OCI-LY3 (cell line): Measurements from ENCODE around the gene CCDC13.

Source experiments
- H2AFZ ChIP-seq: fragments of 200-600, 300-600 bp; shearing (Covaris generic); 2 replicates; pipeline ENCODE4 v1.6.0; 2014; ENCODE audit warnings: antibody characterized with exemption, low read depth, low read length
- H3K27ac ChIP-seq: fragments of 200-600, 300-600 bp; sonication (generic); 2 replicates; pipeline ENCODE4 v1.5.1; 2014; ENCODE audit warnings: mild to moderate bottlenecking, low read length, moderate library complexity, mixed read lengths
- H3K27me3 ChIP-seq: fragments of 200-600, 300-600 bp; sonication (generic); 2 replicates; pipeline ENCODE4 v1.6.1; 2014; ENCODE audit warnings: low read depth, low read length, mixed read lengths
- H3K36me3 ChIP-seq: fragments of 200-600, 300-600 bp; sonication (generic); replicated peaks from 2 replicates; pipeline ENCODE3; 2014; ENCODE audit warnings: low read depth, low read length, mixed read lengths
- H3K4me1 ChIP-seq: fragments of 300-600, 200-600 bp; sonication (generic); 2 replicates; pipeline ENCODE4 v1.6.1; 2014; ENCODE audit warnings: low read length, mixed read lengths
- H3K4me2 ChIP-seq: fragments of 200-600, 300-600 bp; sonication (generic); 2 replicates; pipeline ENCODE4 v1.6.1; 2014; ENCODE audit warnings: low read length, mixed read lengths
- H3K4me3 ChIP-seq: fragments of 300-600, 200-600 bp; sonication (generic); 2 replicates; pipeline ENCODE4 v1.5.1; 2014; ENCODE audit warnings: antibody characterized with exemption, mild to moderate bottlenecking, low read length, moderate library complexity
- H3K79me2 ChIP-seq: fragments of 300-600, 200-600 bp; shearing (Covaris generic); 2 replicates; pipeline ENCODE4 v1.6.1; 2014; ENCODE audit warnings: mild to moderate bottlenecking, low read length, mixed read lengths
- H3K9ac ChIP-seq: fragments of 300-600, 200-600 bp; shearing (Covaris generic); 2 replicates; pipeline ENCODE4 v1.6.0; 2014; ENCODE audit warnings: mild to moderate bottlenecking, low read length, moderate library complexity
- H3K9me3 ChIP-seq: fragments of 200-600, 300-600 bp; shearing (Covaris generic); 2 replicates; pipeline ENCODE4 v1.6.1; 2014; ENCODE audit warnings: low read length, mixed read lengths; ENCODE audit not compliant: insufficient read depth
- H4K20me1 ChIP-seq: fragments of 200-600, 300-600 bp; sonication (generic); 2 replicates; pipeline ENCODE4 v1.6.1; 2016; ENCODE audit warnings: low read length, mixed read lengths; ENCODE audit not compliant: insufficient read depth
- CTCF ChIP-seq: fragments of 200-600, 300-600 bp; sonication (generic); IDR thresholded peaks from 2 replicates; pipeline ENCODE4 v1.5.1; 2014; ENCODE audit warnings: antibody characterized with exemption, low read length, low read depth
- EZH2phosphoT487 ChIP-seq: fragments of 200-600 bp; shearing (Covaris generic); IDR thresholded peaks from 2 replicates; pipeline ENCODE4 v1.6.1; 2018; ENCODE audit warnings: antibody characterized with exemption, mixed run types, low read depth

Gene CCDC13

GRCh38 chr3:42725454-42725853 is 47.6 kb downstream of the CCDC13 start:
- no peaks in the 10 kb centered on the region for H3K4me1 ChIP-seq

GRCh38 chr3:42723219-42723618 is 49.8 kb downstream of the CCDC13 start:
- Histone ChIP-seq H3K27ac (no peak overlapping the region), H3K9ac (no peak overlapping the region), H3K4me2 (no peak overlapping the region), H3K36me3 (no peaks in the 10 kb centered on the region), H3K9me3 (no peaks in the 10 kb centered on the region), H4K20me1 (no peaks in the 10 kb centered on the region), H3K4me1 (no peaks in the 10 kb centered on the region), H3K4me3 (no peak overlapping the region), H3K27me3 (peaks cover 16% of the 10 kb centered on the region), H3K79me2 (no peaks in the 10 kb centered on the region), H2AFZ (no peak overlapping the region)
- TF ChIP-seq CTCF, result no peak
- TF ChIP-seq EZH2phosphoT487, result no peak

More at GRCh38 chr3:42725454-42725853, 47.6 kb downstream of the CCDC13 start:
- Histone ChIP-seq H3K36me3 (no peaks in the 10 kb centered on the region), H3K27me3 (peaks cover 16% of the 10 kb centered on the region), H4K20me1 (no peaks in the 10 kb centered on the region), H3K79me2 (no peaks in the 10 kb centered on the region), H2AFZ (no peak overlapping the region), H3K4me2 (no peak overlapping the region), H3K9me3 (no peaks in the 10 kb centered on the region), H3K27ac (no peak overlapping the region), H3K4me3 (no peak overlapping the region), H3K9ac (no peak overlapping the region)
- TF ChIP-seq EZH2phosphoT487, result no peak
- TF ChIP-seq CTCF, result no peak
